Calu3 (cell line): ENCODE data around the gene ARHGAP24. TPM values are rescaled to one million over a fixed set of nuclear protein-coding genes. Genes with fewer than 3 reads are reported as not detected.
"Not testable (repeated sequence)": the region's sequence is repeated elsewhere in the genome, so short reads cannot be mapped to it uniquely, and the experiment has no call there.

Experiments
- BruUV-seq: library from RNA; stranded (reverse); fragments of 400-500 nt; replicated peaks from 2 replicates; lab custom pipeline; 2021; lab: Mats Ljungman, UMichigan
- CTCF ChIA-PET: fragments of 300-600 bp; sonication (Branson Sonifier 250); formaldehyde crosslinking; loops from one replicate; lab custom pipeline; 2022; ENCODE audit warnings: antibody characterized with exemption; lab: Charles Lee
- DNase-seq: peaks from one replicate; pipeline ENCODE4 v3.0.0; 2022
- H3K27ac Mint-ChIP-seq: one replicate; pipeline ENCODE4 v1.8.0; 2022; ENCODE audit warnings: mixed read lengths; ENCODE audit not compliant: unreplicated experiment
- H3K27me3 Mint-ChIP-seq: one replicate; pipeline ENCODE4 v1.8.0; 2022; ENCODE audit warnings: mixed read lengths; ENCODE audit not compliant: unreplicated experiment
- H3K36me3 Mint-ChIP-seq: one replicate; pipeline ENCODE4 v1.8.0; 2022; ENCODE audit warnings: mild to moderate bottlenecking, moderate library complexity, mixed read lengths; ENCODE audit not compliant: insufficient read depth, unreplicated experiment
- H3K4me1 Mint-ChIP-seq: one replicate; pipeline ENCODE4 v1.8.0; 2022; ENCODE audit warnings: mild to moderate bottlenecking, low read depth, mixed read lengths; ENCODE audit not compliant: unreplicated experiment
- H3K4me3 Mint-ChIP-seq: one replicate; pipeline ENCODE4 v1.8.0; 2022; ENCODE audit warnings: mild to moderate bottlenecking, low read depth, moderate library complexity, mixed read lengths; ENCODE audit not compliant: unreplicated experiment
- H3K9me3 Mint-ChIP-seq: one replicate; pipeline ENCODE4 v1.8.0; 2022; ENCODE audit warnings: low read depth, mixed read lengths; ENCODE audit not compliant: unreplicated experiment
- CTCF ChIP-seq: fragments of 200-600 bp; IDR thresholded peaks from one replicate; pipeline ENCODE4 v1.8.0; 2022; ENCODE audit warnings: antibody characterized with exemption; ENCODE audit not compliant: unreplicated experiment
- intact Hi-C: fragments of 100-400 bp; cut with micrococcal nuclease; formaldehyde crosslinking; loops from one replicate; pipeline ENCODE4 v1.10.0; 2022; ENCODE audit not compliant: unreplicated experiment
- total RNA-seq: library from RNA; stranded (reverse); gene quantifications from 2 replicates; pipeline ENCODE4 v1.2.3, GENCODE V29; 2022

Gene ARHGAP24
- total RNA-seq, 1 experiment from 2014 or later: 10.2 TPM

- Mint-ChIP-seq H3K27me3 (no peaks in the 10 kb centered on the region), H3K4me1 (no peaks in the 10 kb centered on the region), H3K4me3 (no peak overlapping the region), H3K36me3 (no peaks in the 10 kb centered on the region), H3K9me3 (no peaks in the 10 kb centered on the region), H3K27ac (no peak overlapping the region)
- intact Hi-C loops: no loop called here
- CTCF ChIA-PET: interaction anchor here (0.9 kb wide), 1 partner anchor 10 kb away, joined by 3 read pairs; no protein-coding TSS in a partner anchor
- DNase-seq: no peak
- TF ChIP-seq CTCF: no peak
- no TSS peak for BruUV-seq
Measured at GRCh38 chr4:85658766-85659439, 184.0 kb downstream of the ARHGAP24 start.

- CTCF ChIA-PET: no interaction called here
- intact Hi-C loops: no loop called here
- no peaks in the 10 kb centered on the region for H3K27me3 Mint-ChIP-seq
- no peak overlapping the region for H3K4me3 Mint-ChIP-seq
- no peaks in the 10 kb centered on the region for H3K4me1 Mint-ChIP-seq
- H3K36me3 Mint-ChIP-seq: no peaks in the 10 kb centered on the region
- no peak for DNase-seq
- BruUV-seq: no TSS peak
- no peaks in the 10 kb centered on the region for H3K9me3 Mint-ChIP-seq
- no peak for TF ChIP-seq CTCF
- H3K27ac Mint-ChIP-seq: no peak overlapping the region
Measured at GRCh38 chr4:85659610-85660218, 184.8 kb downstream of the ARHGAP24 start.

- DNase-seq, intact Hi-C loops, H3K27ac Mint-ChIP-seq, H3K36me3 Mint-ChIP-seq, BruUV-seq, CTCF ChIA-PET, H3K9me3 Mint-ChIP-seq, H3K4me3 Mint-ChIP-seq, H3K4me1 Mint-ChIP-seq, H3K27me3 Mint-ChIP-seq: not testable (repeated sequence)
Measured at GRCh38 chr4:85666625-85667024, 191.7 kb downstream of the ARHGAP24 start.

- no TSS peak for BruUV-seq
- no peak for TF ChIP-seq CTCF
Measured at GRCh38 chr4:85669204-85669603, 194.3 kb downstream of the ARHGAP24 start.

More at GRCh38 chr4:85669204-85669603, 194.3 kb downstream of the ARHGAP24 start:
- H3K36me3 Mint-ChIP-seq: no peaks in the 10 kb centered on the region
- H3K9me3 Mint-ChIP-seq: no peaks in the 10 kb centered on the region
- no peak overlapping the region for H3K4me3 Mint-ChIP-seq
- intact Hi-C loops: no loop called here
- no peaks in the 10 kb centered on the region for H3K4me1 Mint-ChIP-seq
- CTCF ChIA-PET: no interaction called here
- no peaks in the 10 kb centered on the region for H3K27me3 Mint-ChIP-seq
- H3K27ac Mint-ChIP-seq: no peak overlapping the region
- DNase-seq: no peak
